GM12864 (cell line): ENCODE data around the gene MMP13.

Source experiments
- DNase-seq: peaks from one replicate; pipeline ENCODE4 v3.0.0-alpha.2; 2011; ENCODE audit warnings: low read depth
- H3K4me3 ChIP-seq: 2 replicates; pipeline ENCODE4 v1.5.1; 2011; ENCODE audit warnings: mild to moderate bottlenecking, low read depth, low read length, control low read depth
- CTCF ChIP-seq: IDR thresholded peaks from 2 replicates; pipeline ENCODE4 v1.5.1; 2011; ENCODE audit warnings: low read depth, mild to moderate bottlenecking, moderate library complexity, low read length, control low read depth, inconsistent platforms; ENCODE audit errors: missing control alignments

Gene MMP13

GRCh38 chr11:102936864-102937509, 18.5 kb downstream of the MMP13 start:
- no peak overlapping the region for H3K4me3 ChIP-seq
- no peak for TF ChIP-seq CTCF
- no peak for DNase-seq

- no peak overlapping the region for H3K4me3 ChIP-seq
- DNase-seq = no peak
- peak; percentile 20 for TF ChIP-seq CTCF
Measured at GRCh38 chr11:102935514-102935913, 20.0 kb downstream of the MMP13 start.

GRCh38 chr11:102934735-102935134, 20.8 kb downstream of the MMP13 start:
- no peak overlapping the region for H3K4me3 ChIP-seq
- TF ChIP-seq CTCF = no peak
- DNase-seq = no peak

GRCh38 chr11:102933627-102934026, 21.9 kb downstream of the MMP13 start:
- TF ChIP-seq CTCF = no peak
- DNase-seq = no peak
- H3K4me3 ChIP-seq = no peak overlapping the region

- DNase-seq = no peak
- no peak for TF ChIP-seq CTCF
- H3K4me3 ChIP-seq = no peak overlapping the region
Measured at GRCh38 chr11:102932678-102933077, 22.9 kb downstream of the MMP13 start.

GRCh38 chr11:102930451-102930850, 25.1 kb downstream of the MMP13 start:
- TF ChIP-seq CTCF = no peak
- no peak for DNase-seq
- H3K4me3 ChIP-seq = no peak overlapping the region

GRCh38 chr11:102929972-102930371, 25.6 kb downstream of the MMP13 start:
- no peak overlapping the region for H3K4me3 ChIP-seq
- no peak for TF ChIP-seq CTCF
- no peak for DNase-seq
